Kidney glomerular epithelial cell (primary cell): Measurements from ENCODE around the gene USP32.

ENCODE experiments used
- DNase-seq: peaks from one replicate; lab custom pipeline; 2025; lab: John Stamatoyannopoulos, UW

USP32 gene

GRCh38 chr17:60297760-60298401 lies 94.1 kb downstream of the USP32 start:
- no peak for DNase-seq

DNA sequence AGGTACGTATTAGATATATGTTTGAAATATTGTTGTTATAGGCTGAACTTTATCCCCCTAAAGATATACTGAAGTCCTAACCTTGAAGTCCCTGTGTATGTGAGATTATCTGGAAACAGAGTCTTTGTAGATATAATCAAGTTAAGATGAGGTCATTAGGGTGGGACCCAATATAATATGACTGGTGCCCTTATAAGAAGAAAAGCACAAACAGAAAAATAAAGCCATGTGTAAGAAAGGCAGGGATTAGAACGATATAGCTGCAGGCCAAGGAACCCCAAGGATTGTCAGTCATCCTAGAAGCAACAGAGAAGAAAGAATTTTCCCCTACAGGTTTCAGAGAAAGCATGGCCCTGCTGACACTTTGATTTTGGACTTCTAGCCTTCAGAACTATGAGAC lies 95.8 kb downstream of the USP32 start:
- DNase-seq, result no peak

- DNase-seq, result no peak
Measured at GRCh38 chr17:60293580-60294335, 98.2 kb downstream of the USP32 start.

DNA sequence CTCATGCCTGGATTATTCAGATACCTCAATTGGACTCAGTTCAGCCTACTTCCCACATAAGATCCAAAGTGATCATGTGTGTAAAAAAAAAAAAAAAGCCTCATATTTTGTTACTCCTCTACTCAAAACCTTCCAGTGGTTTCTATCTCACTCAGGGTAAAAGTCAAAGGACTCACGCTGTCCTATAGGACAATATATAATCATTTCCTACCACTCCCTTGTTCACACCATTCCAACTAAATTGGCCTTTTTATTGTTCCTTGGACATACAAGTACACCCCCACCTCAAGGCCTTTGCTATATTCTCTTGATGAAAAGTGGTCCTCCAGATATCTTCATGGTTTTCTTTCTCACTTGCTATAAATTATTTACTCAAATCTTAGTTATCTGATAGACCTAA lies 99.2 kb downstream of the USP32 start:
- no peak for DNase-seq

DNA sequence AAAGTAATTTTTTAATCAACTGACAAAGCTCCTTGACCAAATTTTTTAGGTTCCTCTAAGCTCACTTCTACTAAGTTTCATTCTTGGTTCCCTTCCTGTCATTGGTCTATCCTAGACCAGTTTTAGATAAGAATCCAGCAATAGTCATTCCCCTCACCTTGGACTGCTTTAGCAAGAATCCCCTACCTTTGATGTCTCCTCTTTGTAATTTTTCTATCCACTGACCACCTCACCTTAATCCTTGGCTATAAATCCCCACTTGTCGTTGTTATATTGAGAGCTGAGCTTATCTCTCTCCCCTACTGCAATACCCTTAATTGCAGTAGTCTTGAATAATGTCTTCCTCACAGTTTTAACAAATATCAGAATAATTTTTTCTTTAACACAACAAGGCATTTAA lies 107.2 kb downstream of the USP32 start:
- no peak for DNase-seq

DNA sequence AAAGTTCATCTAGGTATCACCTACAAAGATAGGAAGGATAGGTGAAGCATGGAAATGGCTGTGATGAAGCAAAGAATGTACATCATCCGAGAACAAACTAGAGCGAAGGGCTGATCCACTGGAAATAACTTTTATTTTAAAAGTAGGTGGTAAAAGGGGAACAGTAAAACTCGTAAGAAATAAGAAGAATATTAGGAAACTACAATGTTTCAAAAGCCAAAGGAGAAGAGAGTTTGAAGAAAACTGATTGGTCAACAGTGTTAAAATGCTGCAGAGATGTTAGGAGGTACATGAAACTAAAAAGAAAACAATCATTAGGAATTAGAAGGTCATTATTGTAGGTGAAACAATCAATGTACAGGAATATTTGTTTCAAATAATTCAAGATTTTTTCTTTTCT lies 108.1 kb downstream of the USP32 start:
- DNase-seq, result no peak

DNA sequence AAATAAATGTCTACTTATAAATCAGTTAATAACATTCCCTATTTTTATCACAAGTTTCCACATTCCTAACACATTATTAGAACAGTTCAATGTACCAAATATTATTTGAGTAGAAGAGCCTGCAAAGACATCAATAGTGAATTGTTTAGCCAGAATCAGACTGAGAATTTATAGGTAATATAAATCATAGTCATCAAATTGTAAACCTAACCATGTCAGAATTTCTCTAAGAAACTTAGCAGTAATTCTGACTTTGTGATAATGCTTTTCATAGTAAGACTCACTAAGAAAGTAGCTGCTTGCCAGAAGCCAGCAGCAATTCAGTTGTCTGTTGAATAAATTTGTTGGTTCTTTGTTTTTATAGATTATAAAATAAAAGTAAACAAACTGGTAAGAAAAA lies 111.3 kb downstream of the USP32 start:
- no peak for DNase-seq

- DNase-seq, result no peak
Measured at GRCh38 chr17:60278237-60278636, 113.7 kb downstream of the USP32 start.

DNA sequence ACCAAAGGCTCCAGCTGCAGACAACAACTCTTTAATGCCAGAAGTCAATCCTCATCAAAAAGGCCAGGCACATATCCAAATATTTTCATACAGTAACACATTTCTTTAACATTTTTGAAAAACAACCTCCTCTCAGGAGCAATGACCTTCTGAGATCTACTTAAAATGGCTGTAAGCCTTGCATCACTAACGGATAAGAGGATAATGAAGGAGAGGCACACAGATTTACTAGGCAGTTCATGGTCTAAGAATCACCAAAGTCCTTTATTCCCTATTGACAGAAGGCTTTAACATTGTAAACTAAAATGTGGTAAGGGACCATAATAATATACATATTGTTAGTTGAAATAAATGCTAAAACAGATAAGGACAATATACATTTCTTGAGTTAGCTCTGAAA lies 114.7 kb downstream of the USP32 start:
- DNase-seq, result no peak

DNA sequence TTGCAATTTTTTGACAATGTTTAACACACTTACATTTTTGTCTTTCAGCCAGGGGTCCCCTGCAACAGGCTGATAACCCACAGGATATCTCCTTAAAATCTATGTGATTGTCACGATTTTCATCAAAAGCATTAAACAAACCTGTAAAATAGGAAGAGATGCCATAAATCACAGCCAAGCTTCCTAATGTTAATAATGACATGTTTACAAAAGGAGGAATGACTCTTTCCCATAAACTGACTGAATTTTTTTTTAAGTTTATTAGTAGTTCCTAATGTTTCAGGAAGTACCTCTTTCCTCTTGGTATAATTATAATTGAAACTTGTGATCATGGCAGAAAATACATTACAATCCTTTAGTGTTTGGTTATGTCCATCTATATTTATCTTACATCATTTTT lies 122.5 kb downstream of the USP32 start:
- DNase-seq, result no peak

DNA sequence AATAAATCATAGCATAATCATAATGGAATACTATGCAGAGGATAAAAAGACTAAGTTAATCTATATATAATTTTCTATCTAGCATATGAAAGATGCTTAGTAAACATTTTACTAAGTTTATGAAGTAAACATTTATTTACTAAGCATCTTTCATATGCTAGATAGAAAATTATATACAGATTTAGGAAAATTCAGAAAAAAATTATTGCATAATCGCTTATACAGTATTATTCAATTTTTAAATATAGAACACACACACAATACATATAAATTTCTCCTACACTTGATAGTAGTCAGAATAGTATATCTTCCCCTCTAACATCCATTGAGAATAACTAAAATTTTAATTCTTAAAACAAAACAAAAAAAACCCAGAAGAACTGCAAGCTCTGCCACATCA lies 131.4 kb downstream of the USP32 start:
- DNase-seq, result no peak

GRCh38 chr17:60258313-60258712 lies 133.6 kb downstream of the USP32 start:
- DNase-seq, result no peak

DNA sequence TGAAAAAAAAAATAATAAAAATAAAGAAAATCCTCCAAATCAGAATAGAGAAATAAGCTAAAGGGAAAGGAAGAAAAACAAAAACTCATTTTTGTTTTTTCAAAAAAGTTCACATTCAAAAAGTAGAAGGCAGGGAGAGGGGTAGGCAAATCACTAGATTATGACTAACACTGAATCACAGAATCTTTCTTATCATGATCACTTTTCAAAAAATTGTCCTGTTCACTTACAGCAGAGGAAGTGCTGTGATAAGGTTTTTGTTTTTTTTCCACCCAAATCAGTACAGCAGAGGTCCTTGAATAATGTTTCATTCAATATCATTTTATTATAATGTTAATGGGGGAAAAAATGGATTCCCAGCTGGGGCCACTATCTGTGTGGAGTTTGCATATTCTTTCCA lies 135.8 kb downstream of the USP32 start:
- DNase-seq, result no peak

- no peak for DNase-seq
Measured at GRCh38 chr17:60253048-60253447, 138.9 kb downstream of the USP32 start.

DNA sequence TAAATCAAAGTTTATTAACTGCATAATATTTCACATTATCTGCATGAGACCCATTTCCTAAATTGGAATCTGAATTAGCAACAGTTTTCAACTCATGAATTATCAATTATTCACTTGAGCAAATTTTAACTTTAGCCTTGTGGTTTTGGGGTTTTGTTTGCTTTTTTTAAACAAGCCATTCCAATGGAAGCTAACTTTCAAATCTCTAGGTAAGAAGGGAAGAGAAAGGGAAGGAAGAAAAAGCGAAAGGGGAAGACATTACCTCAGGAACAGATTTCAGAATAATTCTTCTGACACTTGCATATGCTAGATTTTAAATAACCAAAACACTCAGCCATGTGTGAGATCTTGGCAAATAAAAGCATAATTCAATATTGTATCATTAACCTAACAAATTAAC lies 139.5 kb downstream of the USP32 start:
- no peak for DNase-seq

DNA sequence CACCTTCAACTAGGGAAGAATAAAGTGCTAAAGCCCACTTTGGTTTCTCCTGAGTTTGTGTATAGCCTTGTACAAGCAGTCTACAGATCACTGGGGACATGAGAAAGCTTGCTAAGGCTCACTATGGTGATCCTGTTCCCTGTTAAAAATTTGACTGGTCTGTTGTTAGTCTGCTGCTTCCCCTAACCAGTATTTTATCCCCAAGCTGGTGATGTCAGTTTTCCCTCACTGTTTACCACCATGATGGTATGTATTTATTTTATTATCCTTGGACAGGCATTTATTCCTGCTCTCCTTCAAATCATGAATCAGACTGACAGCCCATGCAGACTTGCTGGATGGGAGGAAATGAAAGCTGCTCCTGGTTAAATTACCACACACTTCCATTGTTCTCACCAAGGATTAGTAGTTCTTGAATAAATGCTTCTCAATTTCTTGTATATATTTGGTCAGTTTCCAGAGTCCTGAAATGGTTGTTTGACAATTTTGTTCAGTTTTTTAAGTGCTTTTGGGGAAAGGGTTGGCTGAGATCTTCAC lies 142.6 kb downstream of the USP32 start:
- no peak for DNase-seq

GRCh38 chr17:60248618-60249289 lies 143.2 kb downstream of the USP32 start:
- DNase-seq, result no peak

DNA sequence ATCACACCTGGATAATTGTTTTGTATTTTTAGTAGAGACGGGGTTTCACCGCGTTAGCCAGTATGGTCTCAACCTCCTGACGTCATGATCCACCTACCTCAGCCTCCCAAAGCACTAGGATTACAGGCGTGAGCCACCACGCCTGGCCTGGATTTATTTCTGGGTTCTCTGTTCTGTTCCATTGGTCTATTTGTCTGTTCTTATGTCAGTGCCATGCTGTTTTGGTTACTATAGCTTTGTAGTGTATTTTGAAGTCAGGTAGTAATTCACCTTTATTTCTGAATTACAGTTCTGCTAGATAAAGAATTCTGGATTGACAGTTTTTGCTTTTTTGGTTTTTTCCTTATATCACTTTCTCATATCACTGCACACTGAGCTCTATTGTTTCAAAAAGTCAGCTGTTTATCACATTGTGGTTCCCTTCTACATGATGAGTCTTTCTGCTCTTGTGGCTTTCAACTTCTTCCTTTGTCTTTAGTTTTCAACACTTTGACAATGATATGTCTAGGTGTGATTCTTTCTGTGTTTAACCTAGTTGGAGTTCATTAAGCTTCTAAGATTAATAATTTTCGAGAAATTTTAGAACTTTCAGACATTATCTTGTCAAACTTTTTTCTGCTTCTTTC lies 144.0 kb downstream of the USP32 start:
- no peak for DNase-seq

- DNase-seq, result no peak
Measured at GRCh38 chr17:60244656-60245055, 147.3 kb downstream of the USP32 start.

DNA sequence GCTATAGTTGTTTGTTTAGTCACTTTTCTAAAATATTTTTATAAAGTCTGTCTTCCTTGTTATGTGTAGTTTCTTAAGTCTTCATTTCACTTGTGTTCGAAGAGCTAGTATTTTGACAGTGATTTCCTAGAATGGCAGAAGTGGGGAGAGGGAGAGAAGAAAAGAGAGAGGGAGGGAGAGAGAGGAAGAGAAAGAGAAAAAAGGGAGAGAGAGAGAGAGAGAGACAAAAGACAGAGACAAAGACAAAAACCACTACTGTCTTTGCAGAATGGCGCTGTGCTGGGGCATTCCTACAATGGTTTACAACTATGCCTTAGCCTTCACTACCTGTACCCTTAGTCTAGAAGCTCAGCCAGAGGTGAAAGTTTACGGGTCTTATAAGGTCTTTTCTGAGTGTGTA lies 151.6 kb downstream of the USP32 start:
- no peak for DNase-seq

DNA sequence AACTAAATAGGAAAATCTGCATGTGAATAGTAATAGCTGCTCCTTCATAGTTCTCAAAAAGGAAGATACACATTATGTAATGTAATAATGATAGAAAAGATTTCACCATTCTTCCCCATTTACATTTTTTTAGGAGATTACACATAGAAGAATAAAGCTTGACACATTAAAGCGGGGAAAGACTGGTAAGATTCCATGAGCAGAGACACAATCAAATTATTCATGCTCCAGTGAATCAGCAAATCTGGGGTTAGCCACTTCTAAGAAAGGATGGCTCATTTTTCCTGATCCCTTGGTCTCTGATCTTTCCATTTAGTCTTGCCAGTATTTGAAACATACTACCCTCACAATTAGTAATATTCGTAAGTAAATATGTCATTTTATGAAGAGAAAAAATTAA lies 160.2 kb downstream of the USP32 start:
- no peak for DNase-seq

GRCh38 chr17:60231234-60231633 lies 160.7 kb downstream of the USP32 start:
- peak; percentile 58 for DNase-seq

- no peak for DNase-seq
Measured at GRCh38 chr17:60230358-60230757, 161.6 kb downstream of the USP32 start.
